Measurements from ENCODE around the gene NR6A1.

Gene NR6A1

DNA sequence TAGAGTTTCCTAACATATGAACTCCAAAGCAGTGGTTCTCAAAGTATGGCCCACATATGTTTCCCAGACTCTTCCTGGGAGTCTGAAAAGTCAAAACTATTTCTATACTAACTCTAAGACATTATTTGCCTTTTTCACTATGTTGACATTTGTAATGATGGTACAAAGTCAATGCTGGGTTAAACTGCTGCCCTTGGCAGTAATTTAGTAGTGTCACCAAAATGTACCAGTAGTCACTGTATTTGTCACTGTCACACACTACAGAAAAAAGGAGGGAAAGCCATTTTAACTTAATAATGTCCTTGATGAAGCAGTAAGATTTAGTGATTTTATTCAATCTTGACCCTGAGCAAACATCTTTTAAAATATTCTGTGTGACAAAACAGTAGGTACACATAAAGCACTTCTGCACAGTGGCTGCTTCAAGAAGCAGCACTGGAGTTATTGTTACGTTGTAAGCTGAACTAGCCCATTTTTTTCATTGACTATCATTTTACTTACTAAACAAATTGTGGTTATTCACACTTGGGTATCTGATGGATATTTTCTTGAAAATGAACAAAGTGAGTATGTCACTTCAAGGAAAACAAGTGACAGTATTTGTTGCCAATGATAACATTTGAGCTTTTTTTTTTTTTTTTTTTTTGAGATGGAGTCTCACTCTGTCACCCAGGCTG lies 90.3 kb downstream of the NR6A1 start:
- TF ChIP-seq, protein P1, sequence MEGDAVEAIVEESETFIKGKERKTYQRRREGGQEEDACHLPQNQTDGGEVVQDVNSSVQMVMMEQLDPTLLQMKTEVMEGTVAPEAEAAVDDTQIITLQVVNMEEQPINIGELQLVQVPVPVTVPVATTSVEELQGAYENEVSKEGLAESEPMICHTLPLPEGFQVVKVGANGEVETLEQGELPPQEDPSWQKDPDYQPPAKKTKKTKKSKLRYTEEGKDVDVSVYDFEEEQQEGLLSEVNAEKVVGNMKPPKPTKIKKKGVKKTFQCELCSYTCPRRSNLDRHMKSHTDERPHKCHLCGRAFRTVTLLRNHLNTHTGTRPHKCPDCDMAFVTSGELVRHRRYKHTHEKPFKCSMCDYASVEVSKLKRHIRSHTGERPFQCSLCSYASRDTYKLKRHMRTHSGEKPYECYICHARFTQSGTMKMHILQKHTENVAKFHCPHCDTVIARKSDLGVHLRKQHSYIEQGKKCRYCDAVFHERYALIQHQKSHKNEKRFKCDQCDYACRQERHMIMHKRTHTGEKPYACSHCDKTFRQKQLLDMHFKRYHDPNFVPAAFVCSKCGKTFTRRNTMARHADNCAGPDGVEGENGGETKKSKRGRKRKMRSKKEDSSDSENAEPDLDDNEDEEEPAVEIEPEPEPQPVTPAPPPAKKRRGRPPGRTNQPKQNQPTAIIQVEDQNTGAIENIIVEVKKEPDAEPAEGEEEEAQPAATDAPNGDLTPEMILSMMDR (IDR thresholded peaks at IDR 0.05; ENCODE audit: extremely low read depth, insufficient read depth, missing control alignments) = no peak
- DNase-seq (ENCODE audit: low spot score) = no peak
- in situ Hi-C loops (cut with MboI; ENCODE audit: low pct_unique_long_range_greater_than_20kb, low sequenced_read_pairs, unreplicated experiment) = no loop called here

DNA sequence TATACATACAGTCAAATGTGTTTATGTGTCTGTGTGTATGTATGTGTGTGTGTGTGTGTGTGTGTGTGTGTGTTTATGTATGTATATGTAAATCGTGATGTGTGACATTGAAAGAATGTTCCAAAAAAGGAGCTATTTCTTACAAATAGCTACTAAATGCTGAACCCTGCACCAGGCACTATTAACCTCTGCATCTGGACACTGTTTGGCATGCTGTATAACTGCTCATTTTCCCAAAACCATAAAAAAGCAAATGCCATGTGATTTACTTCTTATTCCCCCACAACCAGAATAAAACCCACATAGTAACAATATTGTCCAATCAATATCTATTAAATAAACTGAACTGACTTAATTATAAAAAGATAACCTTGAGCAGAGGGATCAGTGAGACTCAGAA lies 91.1 kb downstream of the NR6A1 start:
- in situ Hi-C loops (cut with MboI; ENCODE audit: low pct_unique_long_range_greater_than_20kb, low sequenced_read_pairs, unreplicated experiment) = no loop called here
- TF ChIP-seq, protein P1 (IDR thresholded peaks at IDR 0.05; ENCODE audit: extremely low read depth, insufficient read depth, missing control alignments) = no peak
- DNase-seq (ENCODE audit: low spot score) = no peak

DNA sequence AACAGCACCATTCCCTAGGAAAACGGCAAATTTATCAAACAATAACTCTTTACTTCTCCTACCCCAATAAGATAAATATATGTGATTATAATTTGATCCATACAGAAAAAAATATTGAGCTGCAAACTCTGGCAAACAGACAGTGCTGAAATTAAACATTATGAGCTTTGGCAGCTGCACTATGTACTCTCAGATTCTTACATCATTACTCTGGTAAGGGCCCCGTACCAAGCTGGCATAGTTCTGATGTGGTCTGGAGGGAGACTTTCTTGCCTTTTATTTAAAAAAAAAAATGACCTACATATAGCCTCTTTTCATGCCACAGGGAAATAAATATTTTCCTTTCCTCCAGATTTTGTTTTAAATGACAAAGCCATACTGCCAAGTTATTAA lies 95.0 kb downstream of the NR6A1 start:
- TF ChIP-seq, protein P1 (IDR thresholded peaks at IDR 0.05; ENCODE audit: extremely low read depth, insufficient read depth, missing control alignments) = no peak
- in situ Hi-C loops (cut with MboI; ENCODE audit: low pct_unique_long_range_greater_than_20kb, low sequenced_read_pairs, unreplicated experiment) = no loop called here
- no peak for DNase-seq (ENCODE audit: low spot score)

DNA sequence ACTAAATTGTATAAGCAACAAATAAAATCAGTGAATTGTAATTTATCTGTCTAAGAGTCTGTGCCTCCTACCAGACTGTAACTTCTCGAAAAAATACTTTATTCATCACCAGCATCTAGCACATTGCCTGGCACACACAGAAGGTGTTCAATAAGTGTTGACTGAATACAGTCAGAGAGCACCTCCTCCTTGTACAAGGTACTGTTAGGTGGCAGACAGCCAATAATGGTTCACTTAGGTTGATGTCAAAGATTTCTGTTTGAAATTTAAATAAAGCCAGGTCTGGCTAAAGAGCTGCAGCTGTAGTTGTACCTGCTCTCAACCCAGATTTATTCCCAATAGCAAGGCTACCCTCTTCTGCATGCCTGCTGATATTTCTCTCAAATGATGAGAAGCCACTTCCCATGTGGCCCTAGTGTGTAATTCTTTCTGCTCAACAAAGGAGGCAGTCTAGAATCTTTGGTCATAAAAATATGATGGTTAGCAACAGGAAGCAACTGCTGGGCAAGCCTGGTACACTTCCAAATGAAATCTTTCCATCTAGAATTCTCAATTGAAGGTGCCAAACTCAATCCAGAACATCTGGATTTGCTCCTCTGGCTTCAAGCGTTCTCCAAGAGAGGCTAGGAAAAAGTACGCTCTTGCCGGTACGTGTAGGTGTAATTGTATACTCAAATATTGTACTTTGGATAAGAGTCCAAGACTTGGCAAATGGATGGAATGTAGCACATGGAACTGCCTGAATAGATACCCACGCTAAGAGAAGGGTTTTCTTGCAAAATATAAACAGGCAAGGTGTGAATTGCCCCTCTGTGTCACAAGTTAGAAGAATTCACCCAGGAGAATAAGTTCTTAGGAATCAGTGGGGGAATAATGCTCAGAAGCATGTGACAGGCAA lies 95.6 kb downstream of the NR6A1 start:
- TF ChIP-seq, protein P1 (IDR thresholded peaks at IDR 0.05; ENCODE audit: extremely low read depth, insufficient read depth, missing control alignments) = no peak
- DNase-seq (ENCODE audit: low spot score) = no peak
- in situ Hi-C loops (cut with MboI; ENCODE audit: low pct_unique_long_range_greater_than_20kb, low sequenced_read_pairs, unreplicated experiment) = no loop called here

DNA sequence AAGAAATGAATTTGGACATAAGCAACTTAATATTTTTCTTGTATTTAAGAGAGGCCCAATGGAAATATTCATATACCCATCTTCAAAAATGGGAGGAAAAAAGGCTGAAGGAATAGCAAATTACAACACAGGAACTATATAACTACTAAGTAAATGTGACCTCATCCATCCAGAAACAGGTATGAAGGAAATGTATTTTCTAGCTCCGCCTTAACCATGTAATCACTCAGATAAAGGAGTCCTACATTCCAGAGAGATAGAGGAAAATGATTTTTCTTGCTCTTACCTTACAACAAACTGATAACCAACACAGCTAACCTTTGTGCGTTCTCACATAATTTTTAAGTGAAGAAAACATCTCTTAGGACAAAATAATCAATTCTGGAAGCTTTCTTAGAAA lies 96.5 kb downstream of the NR6A1 start:
- in situ Hi-C loops (cut with MboI; ENCODE audit: low pct_unique_long_range_greater_than_20kb, low sequenced_read_pairs, unreplicated experiment) = no loop called here
- TF ChIP-seq, protein P1 (IDR thresholded peaks at IDR 0.05; ENCODE audit: extremely low read depth, insufficient read depth, missing control alignments) = no peak
- no peak for DNase-seq (ENCODE audit: low spot score)

DNA sequence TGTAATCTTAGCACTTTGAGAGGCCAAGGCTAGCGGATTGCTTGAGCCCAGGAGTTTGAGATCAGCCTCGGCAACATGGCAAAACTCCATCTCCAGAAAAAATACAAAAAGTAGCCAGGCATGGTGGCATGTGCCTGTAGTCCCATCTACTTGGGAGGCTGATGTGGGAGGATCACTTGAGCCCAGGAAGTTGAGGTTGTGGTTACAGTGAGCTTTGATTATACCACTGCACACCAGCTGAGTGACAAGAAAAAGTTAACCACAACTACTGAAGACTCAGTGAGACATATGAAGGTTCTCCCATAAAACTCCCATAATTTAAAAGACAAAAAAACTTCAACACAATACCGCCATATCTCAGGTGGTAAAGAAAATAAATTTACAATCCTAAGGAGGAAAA lies 98.0 kb downstream of the NR6A1 start:
- in situ Hi-C loops (cut with MboI; ENCODE audit: low pct_unique_long_range_greater_than_20kb, low sequenced_read_pairs, unreplicated experiment) = no loop called here
- no peak for DNase-seq (ENCODE audit: low spot score)
- TF ChIP-seq, protein P1 (IDR thresholded peaks at IDR 0.05; ENCODE audit: extremely low read depth, insufficient read depth, missing control alignments) = no peak

Measured in GM13977 (cell line).